Neutrophil (primary cell): ENCODE measurements around the gene EIF4EBP3.

Experiments used
- H3K27ac ChIP-seq: fragments of 200-600 bp; sonication (generic); 2 replicates; pipeline ENCODE4 v1.5.1; 2016; ENCODE audit warnings: mild to moderate bottlenecking, moderate library complexity
- H3K27me3 ChIP-seq: fragments of 200-600 bp; sonication (generic); 2 replicates; pipeline ENCODE4 v1.6.0; 2016; ENCODE audit warnings: mild to moderate bottlenecking
- H3K36me3 ChIP-seq: fragments of 200-600 bp; sonication (generic); 2 replicates; pipeline ENCODE4 v1.5.1; 2017
- H3K4me1 ChIP-seq, 2 experiments: fragments of 200-600 bp in 1 of 2; sonication (generic) in 1 of 2; 1 replicate in 1 of 2; 2 replicates in 1 of 2; pipeline versions ENCODE4 v1.5.1 to v1.6.1; 2013 to 2016; ENCODE audit warnings: low read depth in 1 of 2, low read length in 1 of 2, mild to moderate bottlenecking in 1 of 2, moderate library complexity in 1 of 2; ENCODE audit not compliant: control insufficient read depth in 1 of 2, insufficient read depth in 1 of 2
- H3K4me3 ChIP-seq, 2 experiments: fragments of 200-600 bp in 1 of 2; sonication (generic) in 1 of 2; 1 replicate in 1 of 2; 2 replicates in 1 of 2; pipeline ENCODE4 v1.5.1; 2013 to 2016; ENCODE audit warnings: low read depth in 1 of 2, low read length in 1 of 2, mild to moderate bottlenecking in 1 of 2, moderate library complexity in 1 of 2
- H3K9me3 ChIP-seq: fragments of 200-600 bp; sonication (generic); 2 replicates; pipeline ENCODE4 v1.5.1; 2016
- CTCF ChIP-seq: fragments of 200-600 bp; sonication (generic); IDR thresholded peaks from 2 replicates; pipeline ENCODE4 v1.5.1; 2016; ENCODE audit warnings: antibody characterized with exemption

The EIF4EBP3 gene

GRCh38 chr5:140567136-140567818 is 19.8 kb downstream of the EIF4EBP3 start:
- Histone ChIP-seq H3K4me1 (peaks cover 34 to 51% of the 10 kb centered on the region in 2 experiments), H3K27ac (no peak overlapping the region), H3K27me3 (no peaks in the 10 kb centered on the region), H3K4me3 (no peak overlapping the region), H3K9me3 (no peaks in the 10 kb centered on the region), H3K36me3 (peaks cover 5% of the 10 kb centered on the region)
- TF ChIP-seq CTCF, result no peak

GRCh38 chr5:140567871-140568270 is 20.4 kb downstream of the EIF4EBP3 start:
- H3K4me1 ChIP-seq, result peaks cover 34 to 51% of the 10 kb centered on the region in 2 experiments
- no peaks in the 10 kb centered on the region for H3K27me3 ChIP-seq
- H3K4me3 ChIP-seq, result no peak overlapping the region
- H3K36me3 ChIP-seq, result peaks cover 5% of the 10 kb centered on the region
- no peaks in the 10 kb centered on the region for H3K9me3 ChIP-seq
- TF ChIP-seq CTCF, result no peak
- peak overlapping the region; percentile 94 for H3K27ac ChIP-seq

GRCh38 chr5:140568443-140569063 is 21.1 kb downstream of the EIF4EBP3 start:
- no peaks in the 10 kb centered on the region for H3K27me3 ChIP-seq
- no peak for TF ChIP-seq CTCF
- H3K4me3 ChIP-seq, result peak overlapping the region in 1 of 2 experiments; percentile 30
- H3K4me1 ChIP-seq, result peaks cover 29 to 47% of the 10 kb centered on the region in 2 experiments
- peak overlapping the region; percentile 94 for H3K27ac ChIP-seq
- no peaks in the 10 kb centered on the region for H3K9me3 ChIP-seq
- peaks cover 5% of the 10 kb centered on the region for H3K36me3 ChIP-seq

GRCh38 chr5:140569197-140569596 is 21.7 kb downstream of the EIF4EBP3 start:
- Histone ChIP-seq H3K36me3 (peaks cover 5% of the 10 kb centered on the region), H3K27ac (peak overlapping the region; percentile 94), H3K27me3 (no peaks in the 10 kb centered on the region), H3K4me3 (peak overlapping the region in 1 of 2 experiments; percentile 30), H3K4me1 (peaks cover 23 to 41% of the 10 kb centered on the region in 2 experiments), H3K9me3 (no peaks in the 10 kb centered on the region)
- no peak for TF ChIP-seq CTCF

- TF ChIP-seq CTCF, result no peak
- Histone ChIP-seq H3K36me3 (peaks cover 5% of the 10 kb centered on the region), H3K4me1 (peaks cover 20 to 37% of the 10 kb centered on the region in 2 experiments), H3K27ac (peak overlapping the region; percentile 94), H3K9me3 (no peaks in the 10 kb centered on the region), H3K27me3 (no peaks in the 10 kb centered on the region), H3K4me3 (no peak overlapping the region)
These were observed 22.6 kb downstream of the EIF4EBP3 start for GRCh38 chr5:140570058-140570457.
